ENCODE data around the gene PACSIN2.
"Not testable (repeated sequence)": the region's sequence is repeated elsewhere in the genome, so short reads cannot be mapped to it uniquely, and the experiment has no call there.

PACSIN2 gene, protein sequence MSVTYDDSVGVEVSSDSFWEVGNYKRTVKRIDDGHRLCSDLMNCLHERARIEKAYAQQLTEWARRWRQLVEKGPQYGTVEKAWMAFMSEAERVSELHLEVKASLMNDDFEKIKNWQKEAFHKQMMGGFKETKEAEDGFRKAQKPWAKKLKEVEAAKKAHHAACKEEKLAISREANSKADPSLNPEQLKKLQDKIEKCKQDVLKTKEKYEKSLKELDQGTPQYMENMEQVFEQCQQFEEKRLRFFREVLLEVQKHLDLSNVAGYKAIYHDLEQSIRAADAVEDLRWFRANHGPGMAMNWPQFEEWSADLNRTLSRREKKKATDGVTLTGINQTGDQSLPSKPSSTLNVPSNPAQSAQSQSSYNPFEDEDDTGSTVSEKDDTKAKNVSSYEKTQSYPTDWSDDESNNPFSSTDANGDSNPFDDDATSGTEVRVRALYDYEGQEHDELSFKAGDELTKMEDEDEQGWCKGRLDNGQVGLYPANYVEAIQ

GRCh38 chr22:43014869-43015676 lies at the start of gene PACSIN2:
Gene PACSIN2 (minus strand): TSS chr22:43015149. CDS start chr22:42912080, 103,069 bp downstream.
- peak; percentile 97 to 98 for DNase-seq (ENCODE audit: low read depth in 2 of 2)

DNA sequence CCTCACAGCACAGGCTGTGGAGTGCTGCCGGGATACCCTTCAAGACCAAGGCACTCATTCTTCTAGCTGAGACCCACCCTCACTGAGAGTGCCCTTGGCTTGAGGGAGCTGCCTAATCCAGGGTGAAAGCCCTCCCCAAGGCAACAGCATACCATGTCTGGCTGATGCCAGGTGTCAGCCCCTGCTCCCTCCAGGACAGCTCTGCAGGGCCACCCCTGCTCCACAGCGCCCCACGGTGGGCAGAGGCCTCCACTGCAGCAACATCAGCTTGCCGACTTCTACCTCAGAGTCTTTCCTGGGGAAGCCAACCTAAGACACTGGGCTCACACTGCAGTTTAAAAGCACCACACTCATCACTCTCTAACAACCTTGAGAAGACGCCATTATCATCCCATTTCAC lies 45.2 kb upstream of the PACSIN2 start:
- DNase-seq (ENCODE audit: low read depth in 2 of 2) = no peak

DNA sequence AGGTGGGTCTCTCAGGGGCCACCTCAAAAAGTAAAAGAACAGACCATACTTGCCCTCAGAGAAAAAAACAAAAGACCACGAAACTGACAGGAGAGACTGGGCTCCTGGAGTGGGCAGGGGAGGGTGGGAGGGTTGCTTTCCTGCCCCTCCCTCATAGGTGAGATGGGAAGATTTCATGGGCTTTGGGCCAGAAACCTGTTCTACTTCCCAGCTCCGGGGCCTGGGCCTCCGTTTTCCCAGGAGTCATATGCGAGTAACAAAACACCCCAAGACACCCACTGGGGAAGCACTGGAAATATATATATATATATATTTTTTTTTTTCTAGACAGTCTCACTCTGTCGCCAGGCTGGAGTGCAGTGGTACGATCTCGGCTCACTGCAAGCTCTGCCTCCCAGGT lies 42.7 kb upstream of the PACSIN2 start:
- DNase-seq (ENCODE audit: low read depth in 2 of 2) = no peak

DNA sequence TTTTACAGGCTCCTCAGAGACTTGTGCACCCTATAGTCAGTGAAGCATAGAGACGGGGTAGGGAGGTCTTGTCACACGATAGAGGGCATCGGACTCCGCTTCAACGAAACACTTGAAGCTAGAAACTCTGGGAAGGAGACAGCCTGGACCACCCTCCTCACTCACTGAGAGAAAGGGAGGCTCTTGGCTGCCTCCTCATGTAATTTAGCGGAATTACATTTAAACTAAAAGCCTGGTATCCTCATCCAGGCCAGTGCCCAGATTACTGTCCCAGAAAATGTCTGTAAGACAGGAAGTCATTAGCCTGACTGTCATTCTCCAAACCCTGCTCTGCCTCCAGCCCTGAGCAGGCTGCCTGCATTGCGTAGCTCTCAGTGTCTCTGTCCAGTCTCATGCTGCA lies 38.2 kb upstream of the PACSIN2 start:
- DNase-seq (ENCODE audit: low read depth in 2 of 2) = no peak

- DNase-seq (ENCODE audit: low read depth in 2 of 2) = no peak
Measured at GRCh38 chr22:43050995-43051394, 36.0 kb upstream of the PACSIN2 start.

DNA sequence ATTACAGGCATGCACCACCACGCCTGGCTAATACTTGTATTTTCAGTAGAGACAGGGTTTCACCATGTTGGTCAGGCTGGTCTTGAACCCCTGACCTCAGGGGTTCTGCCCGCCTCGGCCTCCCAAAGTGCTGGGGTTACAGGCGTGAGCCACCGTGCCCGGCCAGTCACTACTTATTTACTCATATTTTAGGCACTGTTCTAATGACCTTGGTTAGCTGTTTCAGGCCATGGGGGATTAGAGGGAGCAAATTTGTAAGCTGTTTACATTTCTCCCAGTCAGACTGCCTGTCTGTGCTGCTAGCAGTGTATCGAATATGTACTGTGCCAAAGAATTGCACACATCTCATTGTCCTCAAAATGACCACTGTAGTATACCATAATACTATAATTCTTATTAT lies 32.7 kb upstream of the PACSIN2 start:
- no peak for DNase-seq (ENCODE audit: low read depth in 2 of 2)

DNA sequence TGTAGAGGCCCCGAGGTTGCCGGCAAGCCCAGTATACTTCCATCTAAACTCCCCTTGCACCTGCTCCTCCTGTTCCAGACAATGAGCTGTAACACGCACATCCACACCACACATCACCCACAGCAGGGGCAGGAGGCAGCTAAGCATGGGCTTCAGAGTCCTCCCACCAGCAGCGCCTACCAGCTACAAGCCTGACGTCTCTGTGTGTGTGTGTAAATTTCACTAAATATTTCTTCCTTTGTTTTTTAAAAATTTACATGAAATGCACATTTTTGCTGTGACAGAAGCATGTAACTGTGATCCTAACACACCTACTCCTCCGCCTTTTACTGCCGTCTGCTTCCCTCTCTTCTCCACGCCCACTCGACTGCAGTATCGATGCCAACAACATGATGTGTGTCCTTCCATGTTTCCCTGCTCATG lies 29.4 kb upstream of the PACSIN2 start:
- DNase-seq (ENCODE audit: low read depth in 2 of 2) = no peak

DNA sequence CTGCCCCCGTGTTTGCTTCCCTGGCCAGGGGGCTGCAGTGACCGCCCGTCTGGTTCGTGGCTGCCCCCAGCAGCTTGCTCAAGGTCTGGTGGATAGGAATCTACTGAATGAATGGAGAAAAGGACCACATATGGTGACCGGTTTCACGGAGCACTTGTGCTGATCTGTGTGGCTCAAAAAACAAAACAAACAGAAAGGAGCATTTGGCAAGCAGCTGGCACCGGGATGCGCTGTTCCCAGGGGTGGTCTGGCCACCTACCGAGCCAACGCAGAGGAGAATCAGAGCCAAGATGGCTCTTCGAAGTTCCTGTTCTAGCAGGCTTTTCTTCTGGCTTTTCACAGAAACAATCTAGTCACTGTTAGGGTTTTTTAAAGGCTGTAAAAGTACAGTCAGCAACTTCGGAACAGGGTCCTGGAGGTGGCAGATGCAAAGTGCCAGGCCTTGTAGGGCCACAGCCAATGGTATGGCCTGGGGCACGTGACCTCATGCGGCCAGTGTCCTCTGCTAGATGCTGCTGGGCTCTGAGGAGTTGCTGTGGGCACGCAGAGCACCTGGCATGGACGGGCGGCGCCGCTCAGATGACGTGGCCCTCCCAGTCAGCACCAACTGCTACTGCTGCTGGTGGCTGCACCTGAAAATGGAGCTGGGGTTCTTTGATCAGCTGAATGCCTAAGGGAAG lies 27.3 kb upstream of the PACSIN2 start:
- DNase-seq (ENCODE audit: low read depth in 2 of 2) = no peak

DNA sequence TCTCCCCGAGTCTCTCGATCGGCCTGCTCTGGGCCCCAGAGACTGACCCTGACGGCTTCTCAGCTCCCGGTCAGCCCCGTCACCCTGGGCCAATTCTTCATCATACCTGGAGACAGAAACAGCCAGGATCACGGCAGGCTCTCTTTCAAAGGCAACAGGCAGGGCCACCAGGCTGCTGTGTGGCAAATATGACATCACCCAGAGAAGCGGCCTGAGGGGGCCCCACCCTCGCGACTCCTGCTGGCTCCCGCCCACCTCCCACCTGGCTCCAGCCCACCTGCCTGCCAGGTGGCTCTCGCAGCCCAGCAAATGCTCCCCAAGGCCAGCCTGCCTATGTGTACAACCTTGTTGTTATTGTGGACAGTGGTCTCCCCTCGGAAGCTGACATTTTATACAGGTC lies 24.9 kb upstream of the PACSIN2 start:
- no peak for DNase-seq (ENCODE audit: low read depth in 2 of 2)

GRCh38 chr22:43038325-43038724 lies 23.4 kb upstream of the PACSIN2 start:
- no peak for DNase-seq (ENCODE audit: low read depth in 2 of 2)

DNA sequence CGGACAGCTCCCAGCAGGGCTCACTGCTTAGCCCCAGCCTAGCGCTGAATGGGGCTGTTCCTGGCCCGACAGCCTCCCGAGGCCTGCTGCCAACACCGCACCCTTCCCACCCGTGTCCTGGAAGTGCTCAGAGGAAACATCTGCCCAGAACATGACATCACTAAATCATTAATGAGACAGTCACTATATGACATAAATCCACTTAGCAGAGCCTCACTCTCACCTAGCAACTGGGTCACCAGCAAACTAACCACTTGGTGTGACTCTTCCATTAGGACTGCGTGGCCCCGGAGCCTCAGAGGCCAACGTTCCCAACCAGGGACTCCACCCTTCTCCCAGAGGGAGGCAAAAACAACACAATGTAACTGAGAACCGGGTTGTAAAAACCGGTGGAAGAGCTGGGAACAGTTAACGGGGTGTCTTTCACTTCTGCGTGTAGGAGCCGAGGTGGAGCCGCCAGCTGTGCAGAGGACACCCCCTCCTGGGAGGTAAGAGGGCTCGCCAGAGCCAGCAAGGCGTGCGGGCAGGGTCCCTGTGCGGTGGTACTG lies 21.4 kb upstream of the PACSIN2 start:
- DNase-seq (ENCODE audit: low read depth in 2 of 2) = no peak

GRCh38 chr22:43035250-43035649 lies 20.3 kb upstream of the PACSIN2 start:
- DNase-seq (ENCODE audit: low read depth in 2 of 2) = no peak

DNA sequence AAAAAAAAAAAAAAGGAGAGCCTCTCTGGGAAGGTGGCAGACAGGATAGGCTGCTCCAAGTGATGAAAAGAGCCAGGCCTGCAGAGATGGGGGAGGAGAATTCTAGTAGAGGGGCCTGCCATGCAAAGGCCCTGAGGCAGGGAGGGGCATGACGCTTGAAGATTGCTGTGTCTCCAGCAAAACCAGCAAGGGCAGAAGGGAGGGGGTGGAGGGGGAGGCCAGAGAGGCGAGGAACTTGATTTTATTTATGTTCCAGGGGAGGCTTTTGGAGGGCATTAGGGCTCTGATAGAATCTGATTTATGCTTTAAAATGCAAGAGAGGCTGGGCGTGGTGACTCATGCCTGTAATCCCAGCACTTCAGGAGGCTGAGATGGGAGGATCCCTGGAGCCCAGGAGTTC lies 16.7 kb upstream of the PACSIN2 start:
- no peak for DNase-seq (ENCODE audit: low read depth in 2 of 2)

GRCh38 chr22:43018615-43019014 lies 3.7 kb upstream of the PACSIN2 start:
- no peak for DNase-seq (ENCODE audit: low read depth in 2 of 2)

DNA sequence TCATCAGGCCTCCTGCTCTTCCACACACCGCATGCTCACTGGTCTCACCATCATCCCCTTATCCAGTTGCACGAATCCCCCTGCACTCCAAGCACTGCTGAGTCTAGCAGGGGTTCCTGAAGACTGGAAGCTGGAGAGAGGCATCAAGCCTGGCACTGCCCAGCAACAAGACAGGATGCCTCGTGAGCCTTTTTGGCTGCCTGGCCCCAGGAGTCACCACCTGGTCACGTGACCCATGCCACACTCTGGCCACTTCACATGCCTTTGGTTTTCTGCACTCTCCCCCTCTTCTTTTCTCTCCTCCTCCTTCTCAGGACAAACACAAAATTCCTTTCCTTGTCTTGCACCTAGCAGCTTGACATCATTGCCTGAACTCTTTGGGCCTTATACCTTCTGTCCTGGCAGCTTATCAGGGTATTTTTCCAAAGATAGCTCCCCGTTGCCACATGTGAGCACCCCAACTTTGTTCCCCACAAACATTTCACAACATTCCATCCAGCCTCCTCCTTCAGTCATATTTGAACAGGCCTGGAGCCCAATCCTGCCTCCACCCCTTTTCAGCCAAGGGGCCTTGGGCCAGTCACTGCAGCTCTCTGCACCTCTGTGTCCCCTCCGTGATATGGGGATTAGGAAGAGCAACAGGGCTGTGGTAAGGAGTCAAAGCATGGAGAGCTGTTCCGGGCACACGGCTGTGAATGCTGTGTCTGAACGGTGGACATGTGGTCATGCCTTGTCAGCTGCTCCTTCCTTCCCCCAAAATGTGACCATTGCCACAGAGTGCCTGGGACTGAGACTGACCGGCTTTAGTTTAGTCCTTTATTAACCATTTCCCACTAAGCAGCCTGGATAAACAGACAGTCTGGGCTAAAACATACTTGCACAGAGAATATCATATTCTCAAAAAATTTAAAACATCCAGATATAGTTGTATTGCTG lies 2.8 kb upstream of the PACSIN2 start:
- DNase-seq (ENCODE audit: low read depth in 2 of 2) = no peak

DNA sequence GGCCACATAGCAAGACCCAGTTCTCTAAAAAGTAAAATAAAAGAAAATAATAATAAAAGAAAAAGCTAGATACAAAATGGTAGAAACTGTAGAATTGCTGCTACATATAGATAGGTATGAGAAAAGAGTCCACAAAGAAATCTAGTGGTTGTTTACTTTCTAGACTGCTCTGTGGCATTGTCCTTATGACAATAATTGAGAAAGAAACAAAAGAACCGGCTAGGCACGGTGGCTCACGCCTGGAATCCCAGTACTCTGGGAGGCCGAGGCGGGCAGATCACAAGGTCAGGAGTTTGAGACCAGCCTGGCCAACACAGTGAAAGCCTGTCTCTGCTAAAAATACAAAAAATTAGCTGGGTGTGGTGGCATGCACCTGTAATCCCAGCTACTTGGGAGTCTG lies 1.2 kb upstream of the PACSIN2 start:
- DNase-seq (ENCODE audit: low read depth in 2 of 2) = not testable (repeated sequence)

DNA sequence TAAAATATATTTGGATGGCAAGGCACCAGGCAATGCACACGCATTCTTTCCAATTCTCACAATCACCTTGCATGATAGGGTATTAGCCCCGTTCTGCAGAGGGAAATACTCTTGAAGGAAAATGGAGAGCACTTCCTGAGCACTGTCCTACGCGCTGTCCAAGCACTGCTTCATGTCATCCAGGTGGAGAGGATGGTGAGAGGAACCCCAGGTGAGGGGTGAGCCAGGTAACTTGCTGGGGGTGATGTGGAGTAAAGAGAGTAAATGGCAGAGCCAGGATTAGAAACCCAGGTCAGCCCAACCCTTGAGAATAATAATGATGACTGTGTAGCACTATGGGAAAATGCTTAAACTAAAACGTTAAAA lies 711 bp upstream of the PACSIN2 start:
- no peak for DNase-seq (ENCODE audit: low read depth in 2 of 2)

- DNase-seq (ENCODE audit: low read depth in 2 of 2) = no peak
Measured at GRCh38 chr22:43014316-43014868, 557 bp downstream of the PACSIN2 start.

GRCh38 chr22:43013355-43014315 lies 1.3 kb downstream of the PACSIN2 start:
- no peak for DNase-seq (ENCODE audit: low read depth in 2 of 2)
